HG02970 (cell line): Measurements from ENCODE around the gene RNF138.
"Not testable (repeated sequence)": the region's sequence is repeated elsewhere in the genome, so short reads cannot be mapped to it uniquely, and the experiment has no call there.

ENCODE experiments used
- ATAC-seq: cut with Tn5 transposase; IDR thresholded peaks from one replicate; pipeline ENCODE4 v1.9.1; 2021; ENCODE audit warnings: mild to moderate bottlenecking, moderate library complexity, moderate number of reproducible peaks; ENCODE audit not compliant: unreplicated experiment, low FRiP score

Gene RNF138, protein sequence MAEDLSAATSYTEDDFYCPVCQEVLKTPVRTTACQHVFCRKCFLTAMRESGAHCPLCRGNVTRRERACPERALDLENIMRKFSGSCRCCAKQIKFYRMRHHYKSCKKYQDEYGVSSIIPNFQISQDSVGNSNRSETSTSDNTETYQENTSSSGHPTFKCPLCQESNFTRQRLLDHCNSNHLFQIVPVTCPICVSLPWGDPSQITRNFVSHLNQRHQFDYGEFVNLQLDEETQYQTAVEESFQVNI

DNA sequence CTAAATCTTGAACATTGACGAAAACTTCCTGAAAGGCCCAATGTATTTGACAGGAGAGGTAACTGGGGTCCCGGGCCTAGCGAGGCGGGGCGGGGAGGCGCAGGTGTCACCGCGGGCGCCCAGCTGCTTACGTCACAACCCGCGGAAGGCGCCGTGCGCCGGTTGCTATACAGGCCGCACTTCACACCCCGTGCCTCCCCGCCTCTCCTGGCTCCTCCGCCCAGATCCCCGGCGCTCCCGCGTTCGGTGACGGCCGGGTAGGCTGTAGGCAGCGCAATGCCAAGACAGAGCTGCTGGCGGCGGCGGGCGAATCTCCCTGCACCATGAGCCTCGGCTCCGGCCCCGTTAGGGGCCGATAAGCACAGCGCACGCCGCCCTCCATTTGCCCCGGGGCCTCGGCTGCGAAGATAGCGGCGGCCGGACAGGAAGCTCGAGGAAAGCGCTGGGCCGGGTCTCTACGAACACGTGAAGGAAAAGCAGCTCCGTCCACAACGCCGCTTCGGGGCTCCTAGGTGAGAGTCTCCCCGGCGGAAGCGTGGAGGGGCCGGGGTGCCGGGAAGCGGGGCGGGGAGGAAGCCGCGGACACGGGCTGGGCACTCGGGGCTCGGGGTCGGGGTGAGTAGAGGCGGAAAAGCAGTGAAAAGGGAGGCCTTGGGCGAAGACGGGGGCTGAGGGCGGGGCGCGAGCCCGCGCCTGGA, at the start of gene RNF138:
Gene RNF138, plus strand, starts transcription at position 151 of the 698 bp plus-strand sequence. CDS start 903 bp downstream, outside the sequence.
- peak; percentile 46 for ATAC-seq

DNA sequence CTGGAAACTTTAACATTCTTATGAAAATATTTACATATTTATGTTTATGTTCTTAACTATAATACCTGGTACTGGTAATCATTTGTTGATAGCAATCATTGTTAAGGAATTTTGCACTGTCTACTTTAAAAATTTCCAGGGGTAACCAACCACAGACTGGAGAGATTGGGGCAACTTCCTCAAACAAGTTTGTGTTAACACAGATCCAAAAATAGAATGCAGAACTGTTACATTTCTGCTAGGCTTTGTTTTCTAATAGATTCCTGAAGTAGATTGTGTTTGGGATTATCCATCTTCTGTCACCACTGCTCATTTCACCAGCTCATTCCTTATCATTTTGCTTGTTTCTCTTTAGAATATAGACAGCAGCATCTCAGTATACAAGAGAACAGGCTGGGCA, 49.3 kb upstream of the RNF138 start:
- no peak for ATAC-seq

DNA sequence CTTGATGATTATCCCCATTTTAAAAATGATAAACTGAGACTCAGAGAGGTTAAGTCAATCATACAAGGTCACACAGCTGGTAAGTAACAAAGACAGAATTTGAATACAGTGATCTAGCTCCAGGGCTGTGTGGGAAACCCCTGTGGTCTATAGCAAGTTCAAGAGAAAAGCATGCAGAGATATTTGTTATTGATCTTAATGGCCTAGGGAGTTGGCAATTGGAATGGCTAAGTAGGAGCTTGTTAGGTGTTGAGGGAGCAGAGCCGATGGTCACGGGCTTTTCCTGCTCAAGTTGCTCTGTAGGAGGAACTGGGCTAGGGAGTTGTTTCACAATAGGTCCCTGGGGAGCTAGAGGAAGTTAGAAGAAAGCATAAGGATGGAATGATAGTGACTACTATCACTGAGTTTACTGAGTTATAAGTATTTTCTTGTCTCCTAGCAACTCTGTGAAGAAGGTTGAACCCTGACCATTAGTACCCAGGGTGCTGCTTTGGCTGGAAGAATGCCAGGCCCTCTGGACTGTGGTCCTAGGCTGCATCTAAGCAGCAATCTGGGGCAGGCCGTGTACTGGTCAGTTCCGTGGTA, 43.1 kb upstream of the RNF138 start:
- no peak for ATAC-seq

DNA sequence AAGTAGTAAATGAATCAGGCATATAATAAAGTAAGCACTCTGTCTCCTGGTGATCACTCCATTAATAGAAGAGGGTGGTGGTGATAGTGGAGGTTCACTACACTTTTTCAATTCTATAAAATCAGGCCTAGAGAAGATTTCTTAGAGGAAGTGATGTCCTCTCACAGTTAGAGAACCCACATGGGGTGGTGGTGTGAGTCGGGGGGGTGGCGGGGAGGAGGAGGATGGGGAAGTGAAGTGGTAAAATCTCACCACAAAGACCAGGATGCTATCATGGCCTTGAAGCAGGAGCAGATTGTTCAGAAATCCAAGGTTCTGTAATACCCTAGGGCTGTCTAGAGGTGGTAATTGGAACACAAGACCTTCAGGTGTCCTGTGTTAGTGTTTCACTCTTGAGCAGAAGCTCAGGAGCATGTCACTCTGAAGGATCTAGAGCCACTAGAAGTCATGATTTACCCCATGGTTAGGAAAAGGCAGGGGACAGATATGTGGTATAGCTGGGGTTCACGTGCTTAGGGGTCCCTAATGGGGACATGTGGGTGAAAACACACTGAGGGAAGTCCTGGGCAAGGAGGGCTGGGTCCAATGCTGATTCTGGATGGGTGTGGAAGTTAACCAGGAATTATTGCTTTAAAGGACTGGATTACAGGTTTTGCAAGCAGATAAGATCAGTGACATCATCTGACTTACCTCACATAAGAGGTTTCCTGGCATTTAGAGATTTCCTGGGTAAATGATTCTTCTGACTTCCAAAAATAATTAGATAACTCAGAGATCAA, 42.1 kb upstream of the RNF138 start:
- ATAC-seq, result no peak

DNA sequence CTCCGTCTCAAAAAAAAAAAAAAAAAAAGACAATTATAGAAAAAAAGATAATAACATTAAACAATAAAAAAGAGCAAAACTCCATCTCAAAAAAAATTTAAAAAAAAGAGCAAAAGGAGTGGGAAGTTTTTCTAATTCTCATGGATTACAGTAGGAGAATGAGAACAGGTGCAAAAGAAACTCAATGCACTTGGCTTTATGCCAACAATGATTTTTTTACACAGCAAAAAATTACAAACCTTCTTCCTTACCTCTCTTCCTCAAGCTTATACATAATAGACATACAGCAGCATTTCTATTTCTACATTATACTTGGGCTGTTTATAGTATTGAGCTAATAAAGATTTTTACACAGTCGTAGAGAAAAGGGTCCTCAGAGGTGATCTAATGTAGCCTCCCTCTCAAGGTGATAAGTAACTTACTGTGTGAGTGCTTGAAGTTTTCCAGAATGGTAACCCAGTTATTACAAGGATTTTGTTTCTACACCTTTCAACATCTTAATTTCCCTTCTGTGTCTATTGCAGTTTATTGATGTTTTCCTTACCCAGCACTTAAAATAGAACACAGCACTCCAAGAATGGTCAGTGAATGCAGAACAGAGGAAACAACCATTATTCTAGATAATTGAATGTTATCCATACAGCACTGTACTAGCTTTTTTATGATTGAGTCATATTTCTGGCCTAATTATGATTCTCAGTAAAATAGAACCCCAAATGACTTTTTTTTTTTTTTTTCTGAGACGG, 34.9 kb upstream of the RNF138 start:
- no peak for ATAC-seq

DNA sequence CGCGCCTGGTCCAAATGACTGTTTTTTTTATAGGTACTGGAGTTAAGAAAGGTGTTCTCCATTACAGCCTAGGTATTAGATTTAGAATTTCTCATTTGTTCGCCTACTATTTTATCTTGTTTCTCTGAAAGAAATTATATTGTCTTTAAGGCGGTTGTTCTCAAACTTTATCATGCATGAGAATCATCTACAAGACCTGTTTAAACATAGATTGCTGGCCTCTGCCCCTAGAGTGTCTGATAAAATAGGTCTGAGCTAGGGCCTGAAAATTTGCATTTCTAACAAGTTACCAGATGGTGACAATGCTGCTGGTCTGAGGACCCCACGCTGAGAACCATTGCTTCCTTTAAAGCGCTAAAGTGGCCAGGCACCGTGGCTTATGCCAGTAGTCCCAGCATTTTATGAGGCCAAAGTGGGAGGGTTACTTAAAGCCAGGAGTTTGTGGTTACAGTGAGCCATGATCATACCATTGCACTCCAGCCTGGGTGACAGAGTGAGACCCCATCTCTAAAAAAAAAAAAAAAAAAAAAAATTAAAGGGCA, 34.0 kb upstream of the RNF138 start:
- ATAC-seq, result no peak

DNA sequence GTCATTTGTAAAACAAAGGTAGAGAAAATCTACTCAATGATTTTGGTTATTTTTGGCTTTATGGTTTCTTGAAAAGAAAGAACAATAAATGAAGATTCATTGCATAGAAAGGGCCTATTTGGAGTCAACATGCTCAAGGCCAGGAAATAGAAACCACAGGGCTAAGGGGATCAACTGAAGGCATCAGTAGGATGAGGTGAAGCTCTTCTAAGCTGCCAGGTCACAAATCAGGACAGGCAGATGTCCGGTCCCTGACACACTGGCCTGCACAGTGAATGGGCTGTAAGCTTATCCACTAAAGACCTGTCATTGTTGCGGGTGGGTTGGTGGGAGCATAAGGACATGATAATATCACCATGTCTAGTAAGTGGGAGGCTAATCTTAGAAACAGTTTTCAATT, 31.6 kb upstream of the RNF138 start:
- no peak for ATAC-seq

DNA sequence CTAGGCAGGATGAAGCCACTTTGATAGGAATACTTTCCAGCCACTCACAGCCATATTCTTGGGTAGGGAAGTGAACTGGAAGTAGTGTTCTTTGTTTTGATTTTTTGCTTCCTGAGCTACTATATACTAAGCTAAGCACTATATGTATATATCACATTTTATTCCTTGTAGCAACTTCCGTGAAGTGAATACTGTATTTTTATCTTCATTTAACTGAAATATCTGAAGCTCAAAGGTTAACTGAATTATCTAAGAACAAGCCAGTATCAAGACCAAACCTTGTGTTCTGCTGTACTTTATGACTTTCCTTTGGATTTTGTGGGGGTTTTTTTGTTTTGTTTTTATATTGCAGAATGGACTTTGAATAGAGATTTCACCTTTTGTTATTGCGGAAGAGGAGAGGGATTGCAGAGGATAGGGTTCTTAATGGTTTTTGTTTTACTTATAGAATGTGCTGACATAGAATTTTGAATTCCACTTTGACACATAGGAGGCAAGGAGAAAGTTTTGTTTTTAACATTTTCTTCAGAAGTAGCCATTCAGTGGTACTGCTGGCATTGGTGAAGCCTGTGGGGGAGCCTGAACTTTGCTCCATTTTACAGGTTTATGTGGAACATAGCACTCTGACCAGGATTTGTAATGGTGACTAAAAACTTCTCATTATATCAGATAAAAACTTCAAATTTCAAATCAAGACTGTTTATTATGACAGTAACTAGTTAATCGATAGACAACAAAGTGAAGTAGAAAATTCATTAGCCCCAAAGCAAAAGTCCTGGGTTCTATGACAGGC, 24.1 kb upstream of the RNF138 start:
- ATAC-seq, result no peak

DNA sequence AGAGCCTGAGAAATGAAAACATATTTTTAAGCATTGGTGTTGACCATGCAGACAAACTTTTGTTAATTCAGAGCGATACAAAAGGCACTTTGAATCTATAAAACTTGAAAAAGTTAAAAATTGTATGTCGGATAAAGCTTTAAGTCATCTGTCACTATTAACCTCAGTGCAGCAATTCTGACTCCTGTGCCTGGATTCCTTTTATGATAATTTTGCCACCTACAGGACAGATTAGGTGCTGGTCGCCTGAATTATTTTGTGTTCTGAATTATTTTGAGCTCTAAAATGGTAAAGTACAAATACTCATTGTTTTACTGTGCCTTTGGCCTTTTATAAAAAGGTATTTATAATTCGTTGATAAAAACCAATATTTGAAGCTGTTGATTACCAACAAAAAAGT, 19.4 kb upstream of the RNF138 start:
- no peak for ATAC-seq

DNA sequence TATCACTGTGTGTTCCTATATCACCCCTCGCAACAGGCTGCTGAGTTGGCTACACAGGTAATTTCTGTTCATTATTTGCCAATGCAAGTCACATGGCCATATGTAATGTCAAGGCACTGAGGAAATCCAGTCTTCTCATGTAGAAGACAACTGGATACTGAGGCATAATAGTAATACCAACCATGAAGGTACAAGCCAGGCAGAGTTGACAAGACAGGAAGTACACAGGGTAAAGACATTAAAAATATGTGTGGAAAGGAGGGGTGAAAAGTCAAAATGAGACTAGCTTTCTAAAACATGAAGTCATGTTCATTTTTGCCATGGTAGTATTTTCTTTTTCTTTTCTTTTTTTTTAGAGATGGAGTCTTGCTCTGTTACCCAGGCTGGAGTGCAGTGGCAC, 17.5 kb upstream of the RNF138 start:
- no peak for ATAC-seq

DNA sequence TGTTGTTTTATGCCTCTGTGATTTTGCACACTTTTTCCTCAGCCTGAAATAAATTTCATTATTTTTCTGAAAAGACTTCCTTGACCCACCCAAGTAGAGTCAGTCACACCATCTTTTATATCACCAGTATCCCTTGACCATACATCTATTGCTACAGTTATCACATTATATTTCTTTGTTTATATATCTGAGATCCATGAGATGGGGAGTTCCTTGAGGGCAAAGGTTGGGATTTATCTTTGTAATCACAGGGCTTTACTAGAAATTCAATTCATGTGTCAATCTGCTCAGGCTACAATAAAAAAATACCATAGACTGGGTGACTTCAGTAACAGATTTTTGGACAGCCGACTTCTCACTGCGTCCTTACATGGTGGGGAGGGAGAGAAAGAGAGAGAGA, 12.8 kb upstream of the RNF138 start:
- no peak for ATAC-seq

DNA sequence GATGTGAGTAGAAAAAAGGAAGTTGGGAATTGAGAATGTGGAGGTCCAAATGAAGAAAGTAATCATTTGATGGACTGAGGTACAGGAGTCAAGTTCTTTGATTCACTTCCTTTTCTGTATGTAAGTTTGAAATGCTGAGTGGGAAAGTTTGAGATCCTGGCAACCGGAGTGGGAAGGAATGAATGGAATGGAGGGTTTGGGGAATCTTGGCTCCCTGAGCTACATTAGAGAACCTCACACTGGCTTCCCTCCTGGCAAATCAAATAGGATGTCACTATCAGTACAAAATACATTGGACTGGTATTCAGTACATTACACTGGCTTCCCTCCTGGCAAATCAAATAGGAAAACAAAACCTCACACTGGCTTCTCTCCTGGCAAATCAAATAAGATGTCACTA, 9.8 kb upstream of the RNF138 start:
- ATAC-seq, result no peak

DNA sequence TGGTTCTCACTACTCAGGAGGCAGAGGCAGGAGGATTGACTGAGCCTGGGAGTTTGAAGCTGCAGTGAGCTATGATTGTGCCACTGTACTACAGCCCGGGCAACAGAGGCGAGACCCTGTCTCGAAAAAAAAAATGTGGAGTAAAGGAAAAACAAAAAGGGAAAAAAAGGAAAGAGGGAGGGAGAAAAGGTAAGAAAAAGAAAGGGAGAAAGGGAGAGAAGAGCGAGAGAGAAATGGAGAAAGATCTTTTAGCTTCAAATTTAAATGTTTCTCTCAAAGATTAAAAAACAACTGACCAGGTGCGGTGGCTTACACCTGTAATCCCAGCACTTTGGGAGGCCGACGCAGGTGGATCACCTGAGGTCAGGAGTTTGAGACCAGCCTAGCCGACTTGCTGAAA, 7.9 kb upstream of the RNF138 start:
- no peak for ATAC-seq

DNA sequence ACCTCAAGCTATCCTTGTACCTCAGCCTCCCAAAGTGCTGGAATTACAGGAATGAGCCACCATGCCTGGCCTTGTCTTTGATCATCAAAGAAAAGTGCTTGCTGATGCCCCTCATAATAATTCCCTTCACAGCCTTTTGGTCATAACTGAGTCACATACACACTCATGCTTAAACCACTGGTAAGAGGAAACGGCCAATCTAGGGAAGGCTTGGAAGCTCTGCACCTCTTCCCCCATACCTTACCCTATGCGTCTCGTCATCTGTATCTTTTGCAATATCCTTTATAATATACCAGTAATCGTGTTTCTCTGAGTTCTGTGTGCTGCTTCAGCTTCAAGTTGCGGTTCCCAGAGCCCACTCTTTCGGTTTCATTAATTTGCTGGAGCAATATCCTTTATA, 4.8 kb upstream of the RNF138 start:
- ATAC-seq, result no peak

DNA sequence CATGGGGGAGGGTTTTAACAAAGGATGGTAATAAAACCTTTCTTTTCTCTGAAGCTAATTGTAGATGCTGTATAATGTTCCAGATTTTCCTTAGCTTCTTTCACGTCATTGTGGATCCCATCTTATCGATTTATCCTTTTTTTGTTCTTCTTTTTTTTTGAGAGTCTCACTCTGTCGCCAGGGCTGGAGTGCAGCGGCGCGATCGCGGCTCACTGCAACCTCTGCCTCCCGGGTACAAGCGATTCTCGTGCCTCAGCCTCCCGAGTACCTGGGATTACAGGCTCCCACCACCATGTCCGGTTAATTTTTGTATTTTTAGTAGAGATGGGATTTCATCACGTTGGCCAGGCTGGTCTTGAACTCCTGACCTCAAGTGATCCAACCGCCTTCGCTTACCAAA, 843 bp upstream of the RNF138 start:
- ATAC-seq, result not testable (repeated sequence)

DNA sequence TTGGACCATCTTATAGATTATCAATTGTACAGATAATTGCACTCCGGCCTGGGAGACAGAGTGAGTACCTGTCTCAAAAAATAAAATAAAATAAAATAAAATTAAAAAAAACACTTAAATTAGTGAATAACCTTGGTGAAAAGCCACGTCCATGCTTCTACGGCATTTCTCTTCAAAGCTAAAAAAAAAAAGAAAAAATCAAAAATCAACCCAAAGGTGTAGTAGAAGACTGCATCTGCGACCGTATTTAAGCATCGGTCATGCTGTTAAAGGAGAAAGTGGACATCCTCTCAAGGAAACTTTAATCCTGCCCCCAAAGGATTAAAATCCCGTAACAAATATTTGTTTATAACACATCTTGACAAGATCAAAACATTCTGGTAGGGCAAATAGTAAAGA, 350 bp upstream of the RNF138 start:
- ATAC-seq, result no peak

DNA sequence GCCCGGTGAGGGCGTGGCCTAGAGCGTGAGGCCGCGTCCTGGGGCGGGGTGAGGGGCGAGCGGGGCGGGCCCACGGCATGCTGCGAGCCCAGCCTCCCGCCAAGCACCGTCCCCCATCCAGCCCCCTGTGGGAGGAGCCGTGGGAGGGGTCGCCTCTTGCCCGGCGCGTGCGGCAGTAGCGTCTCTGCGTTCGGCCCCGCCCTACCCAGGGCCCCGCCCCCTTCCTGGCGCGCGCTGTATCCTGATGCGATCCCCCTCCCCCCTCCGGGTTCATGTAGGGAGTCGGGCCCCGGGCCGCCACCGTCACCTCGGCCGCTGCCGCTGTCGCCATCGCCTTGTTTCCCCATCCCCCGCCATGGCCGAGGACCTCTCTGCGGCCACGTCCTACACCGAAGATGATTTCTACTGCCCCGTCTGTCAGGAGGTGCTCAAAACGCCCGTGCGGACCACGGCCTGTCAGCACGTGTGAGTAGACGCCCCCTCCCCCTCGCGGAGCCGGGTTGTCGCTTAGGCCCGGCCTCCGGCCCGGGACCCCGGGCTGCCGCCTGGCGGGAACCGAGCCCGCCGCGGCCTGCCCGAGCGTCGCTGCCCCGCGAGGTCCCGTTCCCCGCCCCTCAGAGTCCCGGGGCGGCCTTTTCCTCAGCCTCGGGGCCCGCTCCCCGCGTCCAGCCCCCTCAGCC, 888 bp downstream of the RNF138 start:
- ATAC-seq, result peak; percentile 90

DNA sequence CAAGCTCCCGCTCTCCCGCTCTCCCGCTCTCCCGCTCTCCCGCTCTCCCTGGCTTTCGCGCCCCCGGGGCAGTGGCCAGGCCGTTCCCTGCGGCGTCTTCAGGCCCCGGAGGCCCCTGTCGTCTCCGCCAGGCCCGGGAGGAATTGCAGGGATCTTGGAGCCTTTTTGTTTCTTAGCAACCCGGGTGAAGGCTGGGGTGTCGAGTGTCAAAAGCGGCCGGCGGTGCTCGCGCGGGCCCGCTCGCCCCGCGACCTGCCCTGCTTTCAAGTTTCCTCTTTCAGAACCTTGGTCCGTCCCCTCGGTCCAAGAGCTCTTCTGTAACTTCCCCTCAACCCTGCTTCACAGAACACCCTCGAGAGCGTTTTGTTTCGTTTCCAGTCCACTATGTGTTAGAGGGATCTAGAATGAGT, 1.4 kb downstream of the RNF138 start:
- ATAC-seq, result peak; percentile 22

DNA sequence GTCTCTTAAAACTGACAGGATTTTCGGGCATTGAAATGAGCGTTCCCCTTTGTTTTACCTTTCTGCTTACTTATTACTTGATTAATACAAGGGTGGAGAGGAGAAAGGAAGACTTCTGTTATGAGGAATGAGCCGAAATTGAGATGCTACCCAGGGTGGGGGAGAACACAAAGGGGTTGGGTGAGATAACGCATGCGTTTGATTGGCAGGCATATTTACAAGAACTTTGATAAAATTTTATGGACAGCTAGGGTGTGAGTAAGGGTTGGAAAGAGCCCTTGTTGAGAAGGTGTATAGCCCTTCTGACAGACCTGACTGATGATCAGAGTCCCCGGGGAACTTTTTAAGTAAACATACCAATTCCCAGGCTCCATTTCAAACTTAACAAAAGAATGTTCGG, 1.8 kb downstream of the RNF138 start:
- no peak for ATAC-seq
